Liver (tissue), 9 donors: Measurements from ENCODE around the gene GRPEL2. TPM values are rescaled to one million over a fixed set of nuclear protein-coding genes. Genes with fewer than 3 reads are reported as not detected.

ENCODE experiments used
- DNase-seq: peaks from one replicate; pipeline ENCODE4 v3.0.0-alpha.2; 2017; ENCODE audit warnings: low spot score
- H3K27ac ChIP-seq, 2 donors: one replicate each; pipeline ENCODE4 v1.7.0; 2013; ENCODE audit warnings: inconsistent platforms in 2 of 2, low read length in 2 of 2, control low read depth in 1 of 2, low read depth in 1 of 2, mild to moderate bottlenecking in 1 of 2
- H3K27me3 ChIP-seq, 4 donors: one replicate each; pipeline versions ENCODE4 v1.6.1 to v1.7.0; 2013; ENCODE audit warnings: low read length in 3 of 4, inconsistent platforms in 1 of 4, mild to moderate bottlenecking in 1 of 4, moderate library complexity in 1 of 4; ENCODE audit not compliant: control insufficient read depth in 4 of 4, insufficient read depth in 4 of 4
- H3K36me3 ChIP-seq, 4 donors: one replicate each; pipeline versions ENCODE4 v1.6.1 to v1.7.0; 2013; ENCODE audit warnings: low read length in 3 of 4, mild to moderate bottlenecking in 3 of 4, low read depth in 1 of 4, moderate library complexity in 1 of 4; ENCODE audit not compliant: control insufficient read depth in 4 of 4, insufficient read depth in 3 of 4
- H3K4me1 ChIP-seq, 4 donors: one replicate each; pipeline versions ENCODE4 v1.6.1 to v1.7.0; 2013; ENCODE audit warnings: low read length in 3 of 4, mild to moderate bottlenecking in 3 of 4, moderate library complexity in 1 of 4; ENCODE audit not compliant: control insufficient read depth in 4 of 4, insufficient read depth in 4 of 4
- H3K4me3 ChIP-seq, 3 donors: one replicate each; pipeline versions ENCODE4 v1.6.1 to v1.7.0; 2013; ENCODE audit warnings: low read length in 3 of 3, control low read depth in 1 of 3, low read depth in 1 of 3, mild to moderate bottlenecking in 1 of 3
- H3K9ac ChIP-seq, 2 donors: one replicate each; pipeline ENCODE4 v1.7.0; 2013; ENCODE audit warnings: low read length in 2 of 2, mild to moderate bottlenecking in 2 of 2, moderate library complexity in 2 of 2, control low read depth in 1 of 2, low read depth in 1 of 2
- H3K9me3 ChIP-seq, 4 donors: one replicate each; pipeline versions ENCODE4 v1.6.1 to v1.7.0; 2013; ENCODE audit warnings: low read length in 3 of 4; ENCODE audit not compliant: control insufficient read depth in 4 of 4
- EGR1 ChIP-seq, 2 donors: IDR thresholded peaks; 2 replicates each; pipeline ENCODE4 v1.6.1; 2016 to 2018; ENCODE audit warnings: antibody characterized with exemption in 2 of 2, low read depth in 2 of 2
- FOXA1 ChIP-seq: IDR thresholded peaks from 2 replicates; pipeline ENCODE4 v1.6.1; 2016; ENCODE audit warnings: antibody characterized with exemption
- HNF4A ChIP-seq, 2 donors: conservative IDR thresholded peaks; 2 replicates each; pipeline ENCODE4 v1.6.1; 2016; ENCODE audit warnings: antibody characterized with exemption in 2 of 2, mild to moderate bottlenecking in 2 of 2
- HNF4G ChIP-seq: IDR thresholded peaks from 2 replicates; pipeline ENCODE4 v1.6.1; 2016; ENCODE audit warnings: antibody characterized with exemption
- JUND ChIP-seq, 2 donors: IDR thresholded peaks; 2 replicates each; pipeline ENCODE4 v1.6.1; 2016; ENCODE audit warnings: antibody characterized with exemption in 2 of 2
- NR2F2 ChIP-seq: IDR thresholded peaks from 2 replicates; pipeline ENCODE4 v1.6.1; 2016; ENCODE audit warnings: antibody characterized with exemption
- REST ChIP-seq: IDR thresholded peaks from 2 replicates; pipeline ENCODE4 v1.6.1; 2016; ENCODE audit warnings: antibody characterized with exemption, mild to moderate bottlenecking
- RXRA ChIP-seq, 2 donors: IDR thresholded peaks; 2 replicates each; pipeline ENCODE4 v1.6.1; 2017 to 2018; ENCODE audit warnings: antibody characterized with exemption in 2 of 2, mild to moderate bottlenecking in 1 of 2
- SP1 ChIP-seq: IDR thresholded peaks from 2 replicates; pipeline ENCODE4 v1.6.1; 2018; ENCODE audit warnings: antibody characterized with exemption, mild to moderate bottlenecking
- TAF1 ChIP-seq: conservative IDR thresholded peaks from 2 replicates; pipeline ENCODE4 v1.6.1; 2016; ENCODE audit warnings: antibody characterized with exemption, mild to moderate bottlenecking
- YY1 ChIP-seq: IDR thresholded peaks from 2 replicates; pipeline ENCODE4 v1.6.1; 2016; ENCODE audit warnings: antibody characterized with exemption, mild to moderate bottlenecking
- WGBS: extraction: QIAGEN DNeasy Blood & Tissue Kit; methylation state at CpG from one replicate; pipeline ENCODE4 v1.1.7; 2013; 5-methylcytosine and 5-hydroxymethylcytosine counted together
- polyA plus RNA-seq, 2 donors: library from polyadenylated mRNA; stranded (reverse) in 1 of 2; unstranded in 1 of 2; fragments of 200-250 nt in 1 of 2; fragments of >200 nt in 1 of 2; fragmentation: Nextera tagmentation in 1 of 2; extraction: Ambion mirVana in 1 of 2; gene quantifications; one replicate each; pipeline versions ENCODE4 v1.2.1 to v1.2.3, GENCODE V29; 2013 to 2015
- total RNA-seq, 2 donors: library from RNA; depleted of rRNA; stranded (reverse); fragments of >200 nt; gene quantifications; one replicate each; pipeline ENCODE4 v1.2.3, GENCODE V29; 2014
- TF ChIP-seq, protein P1 (sequence below): fragments of 150-350 bp; IDR thresholded peaks from 2 replicates; pipeline ENCODE4 v1.5.1; 2017; ENCODE audit warnings: improper control_type of control experiment, low read depth, low read length; ENCODE audit not compliant: missing input control
- TF ChIP-seq, protein P2 (sequence below): IDR thresholded peaks from 2 replicates; pipeline ENCODE4 v1.6.1; 2016; ENCODE audit warnings: antibody characterized with exemption
- TF ChIP-seq, protein P3 (sequence below): IDR thresholded peaks from 2 replicates; pipeline ENCODE4 v1.6.1; 2016; ENCODE audit warnings: antibody characterized with exemption
- TF ChIP-seq, protein P4 (sequence below): IDR thresholded peaks from 2 replicates; pipeline ENCODE4 v1.6.1; 2016; ENCODE audit warnings: antibody characterized with exemption
- donor health status: healthy.
- donor health status: healthy.
- donor health status: healthy.
- donor health status: healthy.
- donor health status: healthy.

Gene GRPEL2
- total and polyA plus RNA-seq, 4 donors: 2.5 to 9.5 (median 4.8) TPM

DNA sequence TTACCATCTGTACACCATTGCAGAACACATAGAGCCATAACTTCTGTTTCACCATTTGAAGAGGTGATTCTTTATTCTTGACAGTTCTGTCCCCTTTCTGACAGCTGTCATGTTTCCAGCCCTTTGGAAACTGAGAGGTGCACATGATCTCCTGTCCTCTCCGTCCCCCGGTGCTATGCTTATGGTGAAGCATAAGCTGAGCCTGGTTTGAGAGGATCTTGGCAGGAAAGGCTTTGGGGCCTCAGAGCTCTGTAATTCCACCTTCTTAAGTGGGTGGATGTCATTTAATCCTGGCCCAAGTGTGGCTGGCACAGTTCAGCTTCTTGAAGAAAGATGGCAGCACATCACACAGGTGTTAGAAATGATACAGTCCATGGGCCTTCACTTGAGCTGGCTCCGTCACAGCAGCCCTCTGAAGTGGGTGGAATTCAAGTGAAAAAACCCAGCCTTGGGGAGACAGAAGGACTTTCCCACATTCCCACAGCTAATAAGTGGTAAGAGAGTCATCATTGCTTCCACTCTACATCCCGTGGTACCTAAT, 30.7 kb upstream of the GRPEL2 start:
- no peaks in the 10 kb centered on the region for H3K4me1 ChIP-seq
- no peak overlapping the region for H3K9ac ChIP-seq
- no peak for TF ChIP-seq HNF4A (conservative IDR thresholded peaks at IDR 0.05)
- TF ChIP-seq NR2F2: no peak
- no peak for TF ChIP-seq REST
- TF ChIP-seq, protein P1, sequence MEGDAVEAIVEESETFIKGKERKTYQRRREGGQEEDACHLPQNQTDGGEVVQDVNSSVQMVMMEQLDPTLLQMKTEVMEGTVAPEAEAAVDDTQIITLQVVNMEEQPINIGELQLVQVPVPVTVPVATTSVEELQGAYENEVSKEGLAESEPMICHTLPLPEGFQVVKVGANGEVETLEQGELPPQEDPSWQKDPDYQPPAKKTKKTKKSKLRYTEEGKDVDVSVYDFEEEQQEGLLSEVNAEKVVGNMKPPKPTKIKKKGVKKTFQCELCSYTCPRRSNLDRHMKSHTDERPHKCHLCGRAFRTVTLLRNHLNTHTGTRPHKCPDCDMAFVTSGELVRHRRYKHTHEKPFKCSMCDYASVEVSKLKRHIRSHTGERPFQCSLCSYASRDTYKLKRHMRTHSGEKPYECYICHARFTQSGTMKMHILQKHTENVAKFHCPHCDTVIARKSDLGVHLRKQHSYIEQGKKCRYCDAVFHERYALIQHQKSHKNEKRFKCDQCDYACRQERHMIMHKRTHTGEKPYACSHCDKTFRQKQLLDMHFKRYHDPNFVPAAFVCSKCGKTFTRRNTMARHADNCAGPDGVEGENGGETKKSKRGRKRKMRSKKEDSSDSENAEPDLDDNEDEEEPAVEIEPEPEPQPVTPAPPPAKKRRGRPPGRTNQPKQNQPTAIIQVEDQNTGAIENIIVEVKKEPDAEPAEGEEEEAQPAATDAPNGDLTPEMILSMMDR: no peak
- TF ChIP-seq HNF4G: no peak
- no peak for TF ChIP-seq RXRA (IDR thresholded peaks at IDR 0.05)
- no peak for TF ChIP-seq SP1
- TF ChIP-seq, protein P2, sequence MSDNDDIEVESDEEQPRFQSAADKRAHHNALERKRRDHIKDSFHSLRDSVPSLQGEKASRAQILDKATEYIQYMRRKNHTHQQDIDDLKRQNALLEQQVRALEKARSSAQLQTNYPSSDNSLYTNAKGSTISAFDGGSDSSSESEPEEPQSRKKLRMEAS: no peak
- no peak for TF ChIP-seq TAF1
- TF ChIP-seq EGR1 (IDR thresholded peaks at IDR 0.05; ENCODE audit: low read depth in 2 of 2): no peak
- TF ChIP-seq JUND (IDR thresholded peaks at IDR 0.05): no peak
- TF ChIP-seq, protein P3, sequence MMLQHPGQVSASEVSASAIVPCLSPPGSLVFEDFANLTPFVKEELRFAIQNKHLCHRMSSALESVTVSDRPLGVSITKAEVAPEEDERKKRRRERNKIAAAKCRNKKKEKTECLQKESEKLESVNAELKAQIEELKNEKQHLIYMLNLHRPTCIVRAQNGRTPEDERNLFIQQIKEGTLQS: no peak
- TF ChIP-seq FOXA1: no peak
- TF ChIP-seq, protein P4, sequence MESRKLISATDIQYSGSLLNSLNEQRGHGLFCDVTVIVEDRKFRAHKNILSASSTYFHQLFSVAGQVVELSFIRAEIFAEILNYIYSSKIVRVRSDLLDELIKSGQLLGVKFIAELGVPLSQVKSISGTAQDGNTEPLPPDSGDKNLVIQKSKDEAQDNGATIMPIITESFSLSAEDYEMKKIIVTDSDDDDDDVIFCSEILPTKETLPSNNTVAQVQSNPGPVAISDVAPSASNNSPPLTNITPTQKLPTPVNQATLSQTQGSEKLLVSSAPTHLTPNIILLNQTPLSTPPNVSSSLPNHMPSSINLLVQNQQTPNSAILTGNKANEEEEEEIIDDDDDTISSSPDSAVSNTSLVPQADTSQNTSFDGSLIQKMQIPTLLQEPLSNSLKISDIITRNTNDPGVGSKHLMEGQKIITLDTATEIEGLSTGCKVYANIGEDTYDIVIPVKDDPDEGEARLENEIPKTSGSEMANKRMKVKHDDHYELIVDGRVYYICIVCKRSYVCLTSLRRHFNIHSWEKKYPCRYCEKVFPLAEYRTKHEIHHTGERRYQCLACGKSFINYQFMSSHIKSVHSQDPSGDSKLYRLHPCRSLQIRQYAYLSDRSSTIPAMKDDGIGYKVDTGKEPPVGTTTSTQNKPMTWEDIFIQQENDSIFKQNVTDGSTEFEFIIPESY: no peak
- no peak for TF ChIP-seq YY1
- no peaks in the 10 kb centered on the region for H3K36me3 ChIP-seq
- no peak for DNase-seq
- H3K9me3 ChIP-seq: no peaks in the 10 kb centered on the region
- H3K4me3 ChIP-seq: no peak overlapping the region
- 93% methylated on average over 4 of the region's 4 CpGs for WGBS
- no peak overlapping the region for H3K27ac ChIP-seq
- no peaks in the 10 kb centered on the region for H3K27me3 ChIP-seq

GRCh38 chr5:149315753-149316152, 29.5 kb upstream of the GRPEL2 start:
- 95% methylated on average over 6 of the region's 6 CpGs for WGBS
- no peak for TF ChIP-seq NR2F2
- TF ChIP-seq FOXA1: no peak
- no peak for TF ChIP-seq YY1
- no peak for TF ChIP-seq SP1
- H3K27ac ChIP-seq: no peak overlapping the region
- no peaks in the 10 kb centered on the region for H3K9me3 ChIP-seq
- H3K4me1 ChIP-seq: peaks cover 0 to 5% (median 2%) of the 10 kb centered on the region in 4 donors
- DNase-seq: no peak
- H3K36me3 ChIP-seq: no peaks in the 10 kb centered on the region
- no peak overlapping the region for H3K4me3 ChIP-seq
- H3K27me3 ChIP-seq: no peaks in the 10 kb centered on the region
- H3K9ac ChIP-seq: no peak overlapping the region
